Measurements from ENCODE around the gene KYNU.
"Not testable (repeated sequence)": the region's sequence is repeated elsewhere in the genome, so short reads cannot be mapped to it uniquely, and the experiment has no call there.

Gene KYNU

DNA sequence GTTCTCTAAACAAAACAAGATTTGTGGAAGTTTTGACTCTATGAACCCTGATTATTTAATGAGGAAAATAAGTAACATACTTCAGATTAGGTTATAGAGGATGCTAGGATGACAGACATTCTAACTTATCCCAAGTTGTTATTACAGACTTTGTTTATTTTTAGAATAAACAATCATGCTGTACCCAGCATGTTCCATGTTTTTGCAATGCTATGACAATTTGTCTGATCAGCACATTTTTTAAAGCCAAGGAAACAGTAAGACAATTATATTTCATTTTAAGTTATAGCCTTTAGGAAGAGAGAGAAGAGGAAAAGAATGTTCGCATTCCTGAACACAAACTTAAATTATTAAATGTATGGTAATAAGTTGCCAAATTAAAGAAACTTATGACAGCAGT is 119.8 kb downstream of the KYNU start:
- no peak overlapping the region for H3K9ac ChIP-seq (ENCODE audit: low read length)
- H3K9me3 ChIP-seq (ENCODE audit: control insufficient read depth, low read length): no peaks in the 10 kb centered on the region
- no peaks in the 10 kb centered on the region for H3K4me1 ChIP-seq (ENCODE audit: control insufficient read depth, insufficient read depth, low read length)
- H3K27me3 ChIP-seq (ENCODE audit: control insufficient read depth, insufficient read depth, low read length): no peaks in the 10 kb centered on the region
- H3K36me3 ChIP-seq (ENCODE audit: control insufficient read depth, insufficient read depth, low read length): no peaks in the 10 kb centered on the region
- H3K4me3 ChIP-seq (ENCODE audit: low read length): no peak overlapping the region

DNA sequence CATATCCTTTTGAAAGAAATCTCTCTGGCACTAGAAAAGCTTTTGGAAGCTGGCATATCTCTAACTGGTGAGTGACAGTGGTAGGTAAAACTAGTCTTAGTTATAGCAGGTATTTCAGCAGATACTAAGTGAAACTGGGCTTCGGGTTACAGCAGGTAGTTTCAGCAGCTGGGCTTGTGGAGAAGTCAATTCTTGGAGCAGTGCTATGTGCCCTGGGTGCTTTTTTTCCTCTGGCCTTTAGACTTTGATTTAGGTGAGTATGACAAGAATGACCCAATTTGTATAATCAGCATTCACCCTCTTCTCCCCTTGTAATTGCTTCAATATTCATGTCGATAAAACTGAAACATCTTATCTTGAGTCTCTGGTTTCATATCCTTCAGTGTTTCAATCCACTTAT is 123.1 kb downstream of the KYNU start:
- H3K36me3 ChIP-seq (ENCODE audit: control insufficient read depth, insufficient read depth, low read length): no peaks in the 10 kb centered on the region
- H3K27me3 ChIP-seq (ENCODE audit: control insufficient read depth, insufficient read depth, low read length): no peaks in the 10 kb centered on the region
- H3K4me3 ChIP-seq (ENCODE audit: low read length): no peak overlapping the region
- H3K4me1 ChIP-seq (ENCODE audit: control insufficient read depth, insufficient read depth, low read length): no peaks in the 10 kb centered on the region
- no peak overlapping the region for H3K9ac ChIP-seq (ENCODE audit: low read length)
- H3K9me3 ChIP-seq (ENCODE audit: control insufficient read depth, low read length): no peaks in the 10 kb centered on the region

DNA sequence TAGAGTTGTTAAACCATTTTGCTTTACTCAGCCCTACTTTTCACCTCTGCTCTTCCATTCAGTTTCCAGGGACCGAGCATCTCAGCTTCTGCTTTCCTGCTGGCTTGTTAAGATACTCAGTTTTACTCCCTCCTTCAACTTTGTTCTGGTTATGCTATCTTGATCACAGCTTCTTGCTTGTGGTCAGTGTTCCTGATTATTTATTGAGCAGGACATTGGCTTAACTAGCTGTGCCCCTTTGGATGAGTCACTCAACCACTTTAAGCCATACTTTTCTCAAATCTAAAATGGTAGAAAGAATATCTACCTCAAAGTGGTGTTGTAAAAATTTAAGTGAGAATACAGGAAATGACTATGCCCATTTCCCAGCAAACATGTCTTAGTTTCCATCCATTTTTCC is 124.0 kb downstream of the KYNU start:
- H3K9me3 ChIP-seq (ENCODE audit: control insufficient read depth, low read length): no peaks in the 10 kb centered on the region
- H3K27me3 ChIP-seq (ENCODE audit: control insufficient read depth, insufficient read depth, low read length): no peaks in the 10 kb centered on the region
- no peaks in the 10 kb centered on the region for H3K4me1 ChIP-seq (ENCODE audit: control insufficient read depth, insufficient read depth, low read length)
- no peak overlapping the region for H3K4me3 ChIP-seq (ENCODE audit: low read length)
- H3K9ac ChIP-seq (ENCODE audit: low read length): no peak overlapping the region
- no peaks in the 10 kb centered on the region for H3K36me3 ChIP-seq (ENCODE audit: control insufficient read depth, insufficient read depth, low read length)

DNA sequence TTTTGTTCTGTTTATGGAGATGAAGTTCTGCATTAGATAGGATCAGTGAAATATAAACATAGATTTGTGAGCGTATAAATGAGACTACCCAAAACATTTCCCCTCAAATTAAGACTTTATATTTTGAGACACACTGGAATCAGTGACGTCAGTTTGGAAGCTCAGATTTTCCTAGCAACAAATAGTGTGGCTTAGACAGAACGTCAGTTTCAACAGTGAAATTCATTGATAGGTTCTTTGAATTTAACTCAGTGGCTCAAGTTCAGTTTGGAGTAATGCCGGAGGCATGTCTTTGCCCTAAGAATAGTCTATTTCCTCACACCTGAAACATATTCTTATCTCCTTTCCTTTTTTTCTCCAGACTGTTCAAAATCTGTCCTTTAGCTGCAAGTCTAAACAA is 138.2 kb downstream of the KYNU start:
- no peaks in the 10 kb centered on the region for H3K4me1 ChIP-seq (ENCODE audit: control insufficient read depth, insufficient read depth, low read length)
- no peak overlapping the region for H3K9ac ChIP-seq (ENCODE audit: low read length)
- H3K4me3 ChIP-seq (ENCODE audit: low read length): no peak overlapping the region
- H3K27me3 ChIP-seq (ENCODE audit: control insufficient read depth, insufficient read depth, low read length): no peaks in the 10 kb centered on the region
- H3K36me3 ChIP-seq (ENCODE audit: control insufficient read depth, insufficient read depth, low read length): no peaks in the 10 kb centered on the region
- H3K9me3 ChIP-seq (ENCODE audit: control insufficient read depth, low read length): no peaks in the 10 kb centered on the region

DNA sequence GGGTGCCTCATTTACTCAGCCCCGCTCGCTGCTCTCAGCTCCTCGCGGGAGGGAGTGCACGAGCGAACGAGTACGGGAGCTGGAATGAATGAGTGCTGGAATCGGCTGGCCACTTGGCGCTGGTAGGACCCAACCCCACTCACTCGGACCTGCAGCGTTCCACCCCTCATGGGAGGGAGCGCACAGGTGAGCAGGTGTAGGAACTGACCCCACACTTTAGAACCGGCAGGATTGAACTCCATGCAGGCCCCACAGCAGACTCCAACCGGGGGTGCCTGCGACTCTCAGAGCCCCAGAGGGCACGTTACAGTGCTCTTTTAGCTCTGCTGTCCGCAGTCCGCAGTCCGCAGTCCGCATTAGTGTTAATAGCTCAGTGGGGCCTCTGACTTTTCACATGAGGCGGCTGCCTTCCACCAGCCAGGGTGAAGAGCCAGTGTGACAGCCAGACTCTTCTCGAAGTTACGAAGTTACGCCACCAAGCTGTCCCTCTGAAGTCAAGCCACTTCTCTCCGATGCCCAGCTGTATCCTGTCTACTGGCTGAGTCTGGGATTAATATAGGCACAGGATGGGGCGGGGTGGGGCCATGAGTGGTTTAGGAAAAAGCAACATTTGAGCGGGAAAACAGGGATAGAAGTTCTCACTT is 149.1 kb downstream of the KYNU start:
- no peak overlapping the region for H3K9ac ChIP-seq (ENCODE audit: low read length)
- no peaks in the 10 kb centered on the region for H3K4me1 ChIP-seq (ENCODE audit: control insufficient read depth, insufficient read depth, low read length)
- no peak overlapping the region for H3K4me3 ChIP-seq (ENCODE audit: low read length)
- H3K9me3 ChIP-seq (ENCODE audit: control insufficient read depth, low read length): no peaks in the 10 kb centered on the region
- H3K36me3 ChIP-seq (ENCODE audit: control insufficient read depth, insufficient read depth, low read length): no peaks in the 10 kb centered on the region
- peaks cover 3% of the 10 kb centered on the region for H3K27me3 ChIP-seq (ENCODE audit: control insufficient read depth, insufficient read depth, low read length)

DNA sequence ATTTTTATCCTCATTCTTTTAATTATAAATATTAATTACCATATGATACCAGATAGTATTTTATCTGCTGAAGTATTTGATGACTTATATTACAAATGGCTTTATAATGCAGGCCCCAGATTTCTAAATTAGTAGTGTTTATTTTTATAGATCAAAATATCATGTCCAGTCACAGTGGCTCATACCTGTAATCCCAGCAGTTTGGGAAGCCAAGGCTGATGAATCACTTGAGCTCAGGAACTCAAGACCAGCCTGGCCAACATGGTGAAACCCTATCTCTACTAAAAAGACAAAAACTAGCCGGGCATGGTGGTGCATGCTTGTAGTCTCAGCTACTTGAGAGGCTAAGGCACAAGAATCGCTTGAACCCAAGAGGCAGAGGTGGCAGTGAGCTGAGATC is 151.7 kb downstream of the KYNU start:
- Histone ChIP-seq H3K4me3 (ENCODE audit: low read length) (no peak overlapping the region), H3K27me3 (ENCODE audit: control insufficient read depth, insufficient read depth, low read length) (peaks cover 3% of the 10 kb centered on the region), H3K9ac (ENCODE audit: low read length) (no peak overlapping the region), H3K36me3 (ENCODE audit: control insufficient read depth, insufficient read depth, low read length) (no peaks in the 10 kb centered on the region), H3K9me3 (ENCODE audit: control insufficient read depth, low read length) (no peaks in the 10 kb centered on the region), H3K4me1 (ENCODE audit: control insufficient read depth, insufficient read depth, low read length) (no peaks in the 10 kb centered on the region)

DNA sequence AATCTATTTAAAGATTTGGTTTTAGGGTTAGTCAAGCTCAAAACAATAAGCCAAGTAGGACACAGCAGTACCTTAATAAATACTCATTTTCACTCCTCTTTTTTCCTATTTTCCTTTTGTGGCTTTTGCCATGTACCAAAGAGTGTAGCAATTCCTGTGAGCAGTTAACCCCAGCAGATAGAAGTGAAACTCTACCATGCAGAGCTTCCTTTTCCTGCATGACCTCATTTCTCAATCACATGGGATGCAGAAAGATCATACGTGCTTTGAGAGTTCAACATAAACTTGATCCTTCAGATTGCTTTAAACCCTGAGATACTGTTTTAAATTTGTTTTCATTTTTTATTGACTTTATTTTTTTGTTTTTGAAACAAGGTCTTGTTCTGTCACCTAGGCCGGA is 152.7 kb downstream of the KYNU start:
- Histone ChIP-seq H3K9me3 (ENCODE audit: control insufficient read depth, low read length) (no peaks in the 10 kb centered on the region), H3K9ac (ENCODE audit: low read length) (no peak overlapping the region), H3K4me3 (ENCODE audit: low read length) (no peak overlapping the region), H3K27me3 (ENCODE audit: control insufficient read depth, insufficient read depth, low read length) (peaks cover 3% of the 10 kb centered on the region), H3K4me1 (ENCODE audit: control insufficient read depth, insufficient read depth, low read length) (no peaks in the 10 kb centered on the region), H3K36me3 (ENCODE audit: control insufficient read depth, insufficient read depth, low read length) (no peaks in the 10 kb centered on the region)

DNA sequence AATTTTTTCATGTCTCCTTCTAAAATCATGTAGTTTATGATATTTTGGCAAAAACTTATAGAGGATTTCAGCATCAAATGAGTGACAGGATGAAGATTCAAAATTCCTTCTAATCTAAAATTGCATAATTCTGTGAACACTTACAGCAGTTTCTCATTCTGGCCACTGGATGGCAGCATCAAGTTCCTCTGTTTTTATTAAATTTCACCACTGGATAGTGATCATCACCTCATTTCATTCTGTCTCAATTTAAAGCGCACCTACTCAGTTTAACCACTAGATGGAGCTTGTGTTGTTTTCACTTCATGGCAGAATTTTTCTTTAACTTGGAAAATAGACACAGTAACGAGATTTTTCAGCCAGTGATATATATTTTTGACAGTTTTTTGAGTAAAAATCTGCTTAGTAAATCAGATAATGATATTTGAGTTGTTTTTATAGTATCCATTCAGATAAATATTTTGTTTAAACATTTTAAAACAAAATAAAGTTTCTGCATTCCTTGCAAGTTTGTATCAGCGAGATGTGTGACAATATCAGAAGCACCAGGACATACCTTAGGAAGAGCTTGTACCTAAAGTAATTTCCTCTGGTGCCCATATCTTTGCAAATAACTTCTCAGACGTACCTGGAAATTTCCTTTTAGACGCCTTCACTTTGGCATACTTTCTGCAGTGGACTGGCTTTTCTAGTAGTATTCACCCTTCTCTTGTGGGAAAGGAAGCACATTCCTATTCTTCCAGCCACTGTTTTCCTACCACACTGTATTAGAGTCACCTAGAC is 157.0 kb downstream of the KYNU start:
- no peak overlapping the region for H3K4me3 ChIP-seq (ENCODE audit: low read length)
- no peaks in the 10 kb centered on the region for H3K4me1 ChIP-seq (ENCODE audit: control insufficient read depth, insufficient read depth, low read length)
- no peak overlapping the region for H3K9ac ChIP-seq (ENCODE audit: low read length)
- no peaks in the 10 kb centered on the region for H3K36me3 ChIP-seq (ENCODE audit: control insufficient read depth, insufficient read depth, low read length)
- H3K9me3 ChIP-seq (ENCODE audit: control insufficient read depth, low read length): no peaks in the 10 kb centered on the region
- H3K27me3 ChIP-seq (ENCODE audit: control insufficient read depth, insufficient read depth, low read length): no peaks in the 10 kb centered on the region

DNA sequence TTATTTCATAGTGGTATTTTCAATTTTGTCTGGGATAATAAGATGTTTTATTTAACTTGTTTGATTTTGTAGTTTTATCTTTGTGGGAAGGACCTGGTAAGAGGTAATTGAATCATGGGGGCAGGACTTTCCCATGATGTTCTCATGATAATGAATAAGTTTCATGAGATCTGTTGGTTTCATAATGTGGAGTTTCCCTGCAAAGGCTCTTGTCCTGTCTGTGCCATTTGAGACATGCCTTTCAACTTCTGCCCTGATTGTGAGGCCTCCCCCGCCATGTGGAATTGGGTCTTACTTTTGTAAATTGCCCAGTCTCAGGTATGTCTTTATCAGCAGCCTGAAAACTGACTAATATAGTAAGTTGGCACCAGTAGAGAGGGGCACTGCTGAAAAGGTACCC is 174.0 kb downstream of the KYNU start:
- no peaks in the 10 kb centered on the region for H3K4me1 ChIP-seq (ENCODE audit: control insufficient read depth, insufficient read depth, low read length)
- no peak overlapping the region for H3K9ac ChIP-seq (ENCODE audit: low read length)
- no peaks in the 10 kb centered on the region for H3K36me3 ChIP-seq (ENCODE audit: control insufficient read depth, insufficient read depth, low read length)
- no peaks in the 10 kb centered on the region for H3K9me3 ChIP-seq (ENCODE audit: control insufficient read depth, low read length)
- H3K4me3 ChIP-seq (ENCODE audit: low read length): no peak overlapping the region
- no peaks in the 10 kb centered on the region for H3K27me3 ChIP-seq (ENCODE audit: control insufficient read depth, insufficient read depth, low read length)

DNA sequence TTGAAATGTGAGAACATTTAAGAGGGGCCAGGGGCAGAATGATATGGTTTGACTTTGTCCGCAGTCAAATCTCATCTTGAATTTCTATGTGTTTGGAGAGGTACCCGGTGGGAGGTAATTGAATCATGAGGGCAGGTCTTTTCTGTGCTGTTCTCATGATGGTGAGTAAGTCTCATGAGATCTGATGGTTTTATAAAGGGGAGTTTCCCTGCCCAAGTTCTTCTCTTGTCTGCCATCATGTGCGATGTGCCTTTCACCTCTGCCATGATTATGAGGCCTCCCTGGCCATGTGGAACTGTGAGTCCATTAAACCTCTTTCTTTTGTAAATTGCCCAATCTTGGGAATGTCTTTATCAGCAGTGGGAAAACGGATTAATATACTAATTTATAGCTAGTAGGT is 176.0 kb downstream of the KYNU start:
- H3K27me3 ChIP-seq (ENCODE audit: control insufficient read depth, insufficient read depth, low read length); H3K9ac ChIP-seq (ENCODE audit: low read length); H3K9me3 ChIP-seq (ENCODE audit: control insufficient read depth, low read length); H3K4me3 ChIP-seq (ENCODE audit: low read length); H3K4me1 ChIP-seq (ENCODE audit: control insufficient read depth, insufficient read depth, low read length); H3K36me3 ChIP-seq (ENCODE audit: control insufficient read depth, insufficient read depth, low read length): not testable (repeated sequence)

DNA sequence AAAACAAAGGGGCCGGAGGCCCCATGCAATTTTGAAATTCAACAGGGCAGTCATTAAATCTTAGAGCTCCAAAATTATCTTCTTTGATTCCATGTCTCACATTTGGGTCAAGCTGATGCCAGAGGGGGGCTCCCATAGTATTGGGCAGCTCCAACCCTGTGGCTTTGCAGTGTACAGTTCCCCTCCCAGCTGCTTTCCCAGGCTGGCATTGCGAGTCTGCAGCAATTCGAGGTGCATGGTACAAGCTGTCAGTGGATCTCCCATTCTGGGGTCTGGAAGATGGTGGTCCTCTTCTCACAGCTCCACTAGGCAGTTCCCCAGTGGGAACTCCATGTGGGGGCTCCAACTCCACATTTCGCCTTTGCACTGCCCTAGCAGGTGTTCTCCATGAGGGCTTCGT is 179.1 kb downstream of the KYNU start:
- Histone ChIP-seq H3K4me3 (ENCODE audit: low read length) (no peak overlapping the region), H3K27me3 (ENCODE audit: control insufficient read depth, insufficient read depth, low read length) (no peaks in the 10 kb centered on the region), H3K9ac (ENCODE audit: low read length) (no peak overlapping the region)

DNA sequence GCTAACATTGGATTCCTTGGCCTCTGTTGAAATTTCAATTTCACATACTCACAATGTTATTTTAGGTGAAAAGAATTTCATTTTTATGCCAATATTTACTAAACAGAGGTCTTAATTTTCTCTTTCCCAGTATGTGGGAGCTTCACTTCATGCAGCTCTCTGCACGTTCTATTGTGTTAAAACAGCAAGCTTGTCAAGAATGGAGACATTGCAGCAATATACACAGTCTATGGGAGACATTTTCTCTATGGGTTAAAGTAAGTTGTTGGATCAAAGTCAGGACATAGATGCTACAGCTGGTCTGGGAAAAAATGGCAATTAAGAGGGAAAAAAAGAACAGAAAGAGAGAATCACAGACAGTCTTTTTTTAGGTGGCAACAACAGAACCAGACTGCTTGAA is 181.4 kb downstream of the KYNU start:
- H3K9ac ChIP-seq (ENCODE audit: low read length): no peak overlapping the region
- H3K4me3 ChIP-seq (ENCODE audit: low read length): no peak overlapping the region
- H3K9me3 ChIP-seq (ENCODE audit: control insufficient read depth, low read length): no peaks in the 10 kb centered on the region
- H3K4me1 ChIP-seq (ENCODE audit: control insufficient read depth, insufficient read depth, low read length): no peaks in the 10 kb centered on the region
- no peaks in the 10 kb centered on the region for H3K36me3 ChIP-seq (ENCODE audit: control insufficient read depth, insufficient read depth, low read length)
- H3K27me3 ChIP-seq (ENCODE audit: control insufficient read depth, insufficient read depth, low read length): no peaks in the 10 kb centered on the region

More for the DNA sequence above, 179.1 kb downstream of the KYNU start:
- Histone ChIP-seq H3K4me1 (ENCODE audit: control insufficient read depth, insufficient read depth, low read length) (no peaks in the 10 kb centered on the region), H3K9me3 (ENCODE audit: control insufficient read depth, low read length) (no peaks in the 10 kb centered on the region), H3K36me3 (ENCODE audit: control insufficient read depth, insufficient read depth, low read length) (no peaks in the 10 kb centered on the region)
